ENCODE data around the gene SYNDIG1. TPM values are rescaled to one million over a fixed set of nuclear protein-coding genes. Genes with fewer than 3 reads are reported as not detected.

The SYNDIG1 gene
- total RNA-seq, 1 experiment from 2014 or later: not detected

- ChIA-PET CTCF (no interaction called here), POLR2A (ENCODE audit: unreplicated experiment) (no interaction called here)
- H2AFZ ChIP-seq (ENCODE audit: low read length): no peak overlapping the region
- ATAC-seq (no peak), DNase-seq (no peak)
- H3F3A ChIP-seq (ENCODE audit: low read length, unreplicated experiment): no peaks in the 10 kb centered on the region
- no peaks in the 10 kb centered on the region for H3K9me3 ChIP-seq (ENCODE audit: low read length)
- no peaks in the 10 kb centered on the region for H3K9me2 ChIP-seq (replicated peaks; ENCODE audit: low read length)
- no peak overlapping the region for H3K9ac ChIP-seq (ENCODE audit: low read length)
- no peak overlapping the region for H3K27ac ChIP-seq (ENCODE audit: low read length)
- peaks cover 96% of the 10 kb centered on the region for H3K27me3 ChIP-seq (ENCODE audit: low read length)
- intact Hi-C loops (cut with micrococcal nuclease): no loop called here
- H3K36me3 ChIP-seq (ENCODE audit: low read depth, low read length): no peaks in the 10 kb centered on the region
- no peaks in the 10 kb centered on the region for H3K4me1 ChIP-seq (ENCODE audit: insufficient read depth, low read length)
- BruUV-seq (replicated peaks): no TSS peak
- H4K20me1 ChIP-seq (ENCODE audit: low read length): no peaks in the 10 kb centered on the region
- H3K79me2 ChIP-seq (ENCODE audit: low read length): no peaks in the 10 kb centered on the region
- H3K4me2 ChIP-seq (ENCODE audit: low read length): no peak overlapping the region
- no peak overlapping the region for H3K4me3 ChIP-seq (ENCODE audit: low read length)
- TF ChIP-seq CTCF (conservative IDR thresholded peaks at IDR 0.05; ENCODE audit: low read depth, low read length) (no peak), EZH2 (IDR thresholded peaks at IDR 0.05; ENCODE audit: low read length, unreplicated experiment) (no peak), EZH2phosphoT487 (IDR thresholded peaks at IDR 0.05; ENCODE audit: borderline replicate concordance, low read length) (no peak)
These were observed 117.1 kb downstream of the SYNDIG1 start for GRCh38 chr20:24586523-24586840.

- H3K27ac ChIP-seq (ENCODE audit: low read length): no peak overlapping the region
- ATAC-seq (no peak), DNase-seq (no peak)
- no peak overlapping the region for H3K4me2 ChIP-seq (ENCODE audit: low read length)
- no peaks in the 10 kb centered on the region for H3K79me2 ChIP-seq (ENCODE audit: low read length)
- no peaks in the 10 kb centered on the region for H4K20me1 ChIP-seq (ENCODE audit: low read length)
- intact Hi-C loops (cut with micrococcal nuclease): no loop called here
- H3K9me2 ChIP-seq (replicated peaks; ENCODE audit: low read length): no peaks in the 10 kb centered on the region
- H3F3A ChIP-seq (ENCODE audit: low read length, unreplicated experiment): no peaks in the 10 kb centered on the region
- no peaks in the 10 kb centered on the region for H3K9me3 ChIP-seq (ENCODE audit: low read length)
- no peak overlapping the region for H3K9ac ChIP-seq (ENCODE audit: low read length)
- no peak for TF ChIP-seq EZH2phosphoT487 (IDR thresholded peaks at IDR 0.05; ENCODE audit: borderline replicate concordance, low read length)
- no peak for TF ChIP-seq EZH2 (IDR thresholded peaks at IDR 0.05; ENCODE audit: low read length, unreplicated experiment)
- no peak for TF ChIP-seq CTCF (conservative IDR thresholded peaks at IDR 0.05; ENCODE audit: low read depth, low read length)
- no peaks in the 10 kb centered on the region for H3K36me3 ChIP-seq (ENCODE audit: low read depth, low read length)
- H3K27me3 ChIP-seq (ENCODE audit: low read length): peaks cover 96% of the 10 kb centered on the region
- H3K4me1 ChIP-seq (ENCODE audit: insufficient read depth, low read length): no peaks in the 10 kb centered on the region
- no peak overlapping the region for H2AFZ ChIP-seq (ENCODE audit: low read length)
- no TSS peak for BruUV-seq (replicated peaks)
- ChIA-PET CTCF (no interaction called here), POLR2A (ENCODE audit: unreplicated experiment) (no interaction called here)
- H3K4me3 ChIP-seq (ENCODE audit: low read length): no peak overlapping the region
These were observed 118.1 kb downstream of the SYNDIG1 start for GRCh38 chr20:24587384-24588046.

- Histone ChIP-seq H3K9me3 (ENCODE audit: low read length) (no peaks in the 10 kb centered on the region), H2AFZ (ENCODE audit: low read length) (no peak overlapping the region), H3F3A (ENCODE audit: low read length, unreplicated experiment) (no peaks in the 10 kb centered on the region), H4K20me1 (ENCODE audit: low read length) (no peaks in the 10 kb centered on the region), H3K4me3 (ENCODE audit: low read length) (no peak overlapping the region), H3K9ac (ENCODE audit: low read length) (no peak overlapping the region), H3K9me2 (replicated peaks; ENCODE audit: low read length) (no peaks in the 10 kb centered on the region), H3K36me3 (ENCODE audit: low read depth, low read length) (no peaks in the 10 kb centered on the region), H3K27me3 (ENCODE audit: low read length) (peaks cover 96% of the 10 kb centered on the region), H3K79me2 (ENCODE audit: low read length) (no peaks in the 10 kb centered on the region), H3K4me2 (ENCODE audit: low read length) (no peak overlapping the region), H3K4me1 (ENCODE audit: insufficient read depth, low read length) (no peaks in the 10 kb centered on the region), H3K27ac (ENCODE audit: low read length) (no peak overlapping the region)
- no peak for DNase-seq
- ATAC-seq: no peak
- POLR2A ChIA-PET (ENCODE audit: unreplicated experiment): no interaction called here
- no peak for TF ChIP-seq EZH2phosphoT487 (IDR thresholded peaks at IDR 0.05; ENCODE audit: borderline replicate concordance, low read length)
- TF ChIP-seq CTCF (conservative IDR thresholded peaks at IDR 0.05; ENCODE audit: low read depth, low read length): no peak
- TF ChIP-seq EZH2 (IDR thresholded peaks at IDR 0.05; ENCODE audit: low read length, unreplicated experiment): no peak
- CTCF ChIA-PET: no interaction called here
- BruUV-seq (replicated peaks): no TSS peak
- intact Hi-C loops (cut with micrococcal nuclease): no loop called here
These were observed 118.7 kb downstream of the SYNDIG1 start for GRCh38 chr20:24588047-24588635.

Measured in PC-3 (cell line).